C1 segment of cervical spinal cord (tissue), 14 donors: ENCODE measurements around the gene RIN3.
A peak's percentile ranks its signal among the peaks of the same experiment; 100 is the strongest.
"Not testable (repeated sequence)": the region's sequence is repeated elsewhere in the genome, so short reads cannot be mapped to it uniquely, and the experiment has no call there.

Source experiments
- DNase-seq, 14 donors: peaks; one replicate each; lab custom pipeline; 2025; lab: John Stamatoyannopoulos, UW

Gene RIN3

GRCh38 chr14:92531106-92531873, 17.7 kb downstream of the RIN3 start:
- DNase-seq = no peak

GRCh38 chr14:92532490-92533163, 19.0 kb downstream of the RIN3 start:
- no peak for DNase-seq

GRCh38 chr14:92534932-92535643, 21.5 kb downstream of the RIN3 start:
- no peak for DNase-seq

GRCh38 chr14:92536231-92536630, 22.6 kb downstream of the RIN3 start:
- DNase-seq = not testable (repeated sequence)

GRCh38 chr14:92538412-92538985, 24.9 kb downstream of the RIN3 start:
- no peak for DNase-seq

GRCh38 chr14:92539419-92539818, 25.8 kb downstream of the RIN3 start:
- no peak for DNase-seq

GRCh38 chr14:92539875-92540274, 26.3 kb downstream of the RIN3 start:
- no peak for DNase-seq

- peak in 11 of 14 donors; percentile 7 to 77 (median 48) for DNase-seq
These were observed 27.0 kb downstream of the RIN3 start for GRCh38 chr14:92540472-92541048.

GRCh38 chr14:92542766-92543554, 29.4 kb downstream of the RIN3 start:
- no peak for DNase-seq

GRCh38 chr14:92544051-92544720, 30.6 kb downstream of the RIN3 start:
- no peak for DNase-seq

- DNase-seq = no peak
These were observed 32.9 kb downstream of the RIN3 start for GRCh38 chr14:92546347-92547053.

- DNase-seq = no peak
These were observed 35.7 kb downstream of the RIN3 start for GRCh38 chr14:92549105-92549858.

- peak in 1 of 14 donors; percentile 29 for DNase-seq
These were observed 36.3 kb downstream of the RIN3 start for GRCh38 chr14:92549859-92550230.

- DNase-seq = no peak
These were observed 37.7 kb downstream of the RIN3 start for GRCh38 chr14:92551044-92551841.

- DNase-seq = no peak
These were observed 38.5 kb downstream of the RIN3 start for GRCh38 chr14:92552066-92552465.

GRCh38 chr14:92553438-92553837, 39.9 kb downstream of the RIN3 start:
- DNase-seq = no peak

- DNase-seq = peak in 1 of 14 donors; percentile 7
These were observed 42.0 kb downstream of the RIN3 start for GRCh38 chr14:92555465-92556111.
